ENCODE results near the gene CLCN3. TPM values are rescaled to one million over a fixed set of nuclear protein-coding genes. Genes with fewer than 3 reads are reported as not detected.

Gene CLCN3
- total and polyA plus RNA-seq, 9 of the 15 experiments (the other 6 are each of a cell fraction or from before 2014, with no cell fraction given): 12.7 to 60.6 (median 38.5) TPM

GRCh38 chr4:169715826-169716225 is 95.4 kb downstream of the CLCN3 start:
- no peak overlapping the region for H3K27ac ChIP-seq (ENCODE audit: extremely low read depth, low read depth, low read length)
- no peaks in the 10 kb centered on the region for H3K27me3 ChIP-seq (ENCODE audit: control insufficient read depth in 2 of 2, insufficient read depth in 2 of 2, low read length in 2 of 2)
- no peaks in the 10 kb centered on the region for H3K79me2 ChIP-seq (ENCODE audit: control insufficient read depth, insufficient read depth, low read length)
- H2AFZ ChIP-seq (ENCODE audit: low read depth, low read length): no peak overlapping the region
- no peak for ATAC-seq
- no peaks in the 10 kb centered on the region for H4K20me1 ChIP-seq (replicated peaks; ENCODE audit: control insufficient read depth, insufficient read depth, low read length)
- POLR2A ChIA-PET: interaction anchor here (1.7 kb wide), 1 partner anchor 103 kb away, joined by 3 read pairs; no protein-coding TSS in a partner anchor
- H3K4me1 ChIP-seq (replicated peaks in 1 of 2; ENCODE audit: control insufficient read depth in 2 of 2, insufficient read depth in 2 of 2, low read length in 2 of 2): no peaks in the 10 kb centered on the region
- no peak overlapping the region for H3K4me3 ChIP-seq
- FAIRE-seq: no peak
- no peaks in the 10 kb centered on the region for H3K9me1 ChIP-seq (ENCODE audit: control insufficient read depth, insufficient read depth, low read length)
- 88% methylated on average over 2 of the region's 2 CpGs for WGBS (ENCODE audit: insufficient coverage, low coverage, missing lambda C conversion rate)
- H3K36me3 ChIP-seq (ENCODE audit: control insufficient read depth, insufficient read depth, low read length): peaks cover 71% of the 10 kb centered on the region
- BruUV-seq (replicated peaks): no TSS peak
- no peaks in the 10 kb centered on the region for H3K9me3 ChIP-seq (replicated peaks; ENCODE audit: control insufficient read depth, insufficient read depth, low read depth, low read length)
- no peak for DNase-seq (ENCODE audit: extremely low read depth in 1 of 4, low spot score in 3 of 4)
- CTCF ChIA-PET (ENCODE audit: low intra/inter-chr PET ratio): no interaction called here
- no peak overlapping the region for H3K9ac ChIP-seq (ENCODE audit: insufficient read depth in 1 of 2, low read depth in 2 of 2, low read length in 2 of 2)
- intact Hi-C loops (cut with micrococcal nuclease) (no loop called here), in situ Hi-C loops (cut with MboI) (no loop called here)
- H3K4me2 ChIP-seq (ENCODE audit: insufficient read depth, low read length): no peak overlapping the region
- TF ChIP-seq TRIM28 (IDR thresholded peaks at IDR 0.05) (no peak), ZNF511 (CRISPR knock-in tag; IDR thresholded peaks at IDR 0.05) (no peak), ZBTB40 (IDR thresholded peaks at IDR 0.05) (no peak), ZBTB40 (CRISPR knock-in tag; IDR thresholded peaks at IDR 0.05) (no peak), PRPF4 (IDR thresholded peaks at IDR 0.05; ENCODE audit: insufficient read depth, low read depth, low read length, poor library complexity, severe bottlenecking) (no peak), BRD4 (IDR thresholded peaks at IDR 0.05) (no peak), ELF4 (CRISPR knock-in tag; IDR thresholded peaks at IDR 0.05) (no peak), RNF219 (CRISPR knock-in tag; IDR thresholded peaks at IDR 0.05) (no peak), RFX5 (IDR thresholded peaks at IDR 0.05; ENCODE audit: low read depth, low read length) (no peak)

Measured in K562 (cell line).